SK-N-MC (cell line): ENCODE measurements around the gene CZIB.

Experiments used
- DNase-seq: peaks from one replicate; pipeline ENCODE4 v3.0.0-alpha.2; 2011; ENCODE audit warnings: low read depth, low spot score
- H3K27ac ChIP-seq: fragments of 200-600 bp; sonication (generic); 2 replicates; pipeline ENCODE4 v1.5.1; 2016; ENCODE audit warnings: mixed run types
- H3K36me3 ChIP-seq: fragments of 200-600 bp; sonication (generic); 2 replicates; pipeline ENCODE4 v1.6.1; 2017; ENCODE audit warnings: antibody characterized with exemption, low read length, mixed read lengths; ENCODE audit not compliant: insufficient read depth
- H3K4me3 ChIP-seq: fragments of 200-600 bp; sonication (generic); 2 replicates; pipeline ENCODE4 v1.5.1; 2016
- H3K9ac ChIP-seq: fragments of 200-600 bp; sonication (generic); 2 replicates; pipeline ENCODE4 v1.8.0; 2017; ENCODE audit warnings: mixed run types, mixed read lengths; ENCODE audit not compliant: insufficient read length
- H3K9me3 ChIP-seq: fragments of 200-600 bp; sonication (generic); 2 replicates; pipeline ENCODE4 v1.6.1; 2017; ENCODE audit warnings: low read depth, mild to moderate bottlenecking, antibody characterized with exemption, low read length, moderate library complexity, mixed read lengths
- EZH2 ChIP-seq: fragments of 200-600 bp; sonication (generic); IDR thresholded peaks from one replicate; pipeline ENCODE4 v1.6.1; 2017; ENCODE audit warnings: antibody characterized with exemption
- FOXP2 ChIP-seq: optimal IDR thresholded peaks from 2 replicates; pipeline ENCODE3; 2011; ENCODE audit warnings: mild to moderate bottlenecking, moderate library complexity; ENCODE audit not compliant: insufficient read depth; ENCODE audit errors: extremely low read length, control extremely low read depth
- POLR2AphosphoS5 ChIP-seq: IDR thresholded peaks from 2 replicates; pipeline ENCODE4 v1.6.1; 2012; ENCODE audit warnings: mild to moderate bottlenecking, low read depth, low read length, borderline replicate concordance

The CZIB gene

GRCh38 chr1:53246261-53247134 lies 26.1 kb upstream of the CZIB start:
- Histone ChIP-seq H3K9me3 (no peaks in the 10 kb centered on the region), H3K4me3 (no peak overlapping the region), H3K9ac (no peak overlapping the region), H3K27ac (no peak overlapping the region), H3K36me3 (peaks cover 32% of the 10 kb centered on the region)
- TF ChIP-seq POLR2AphosphoS5 (no peak), EZH2 (no peak), FOXP2 (no peak)
- no peak for DNase-seq

- TF ChIP-seq EZH2 (no peak), FOXP2 (no peak), POLR2AphosphoS5 (no peak)
- H3K9me3 ChIP-seq, result no peaks in the 10 kb centered on the region
- no peak overlapping the region for H3K9ac ChIP-seq
- peaks cover 19% of the 10 kb centered on the region for H3K36me3 ChIP-seq
- no peak overlapping the region for H3K4me3 ChIP-seq
- H3K27ac ChIP-seq, result no peak overlapping the region
- no peak for DNase-seq
These were observed 23.7 kb upstream of the CZIB start for GRCh38 chr1:53244141-53244540.

GRCh38 chr1:53242381-53242780 lies 21.9 kb upstream of the CZIB start:
- DNase-seq, result no peak
- no peak overlapping the region for H3K9ac ChIP-seq
- peaks cover 15% of the 10 kb centered on the region for H3K36me3 ChIP-seq
- H3K4me3 ChIP-seq, result no peak overlapping the region
- TF ChIP-seq FOXP2, result no peak
- no peak overlapping the region for H3K27ac ChIP-seq
- H3K9me3 ChIP-seq, result no peaks in the 10 kb centered on the region

- Histone ChIP-seq H3K27ac (no peak overlapping the region), H3K4me3 (no peak overlapping the region), H3K36me3 (peaks cover 13% of the 10 kb centered on the region), H3K9me3 (no peaks in the 10 kb centered on the region), H3K9ac (no peak overlapping the region)
- no peak for DNase-seq
- no peak for TF ChIP-seq EZH2
- no peak for TF ChIP-seq POLR2AphosphoS5
- TF ChIP-seq FOXP2, result no peak
These were observed 21.4 kb upstream of the CZIB start for GRCh38 chr1:53241828-53242227.

- Histone ChIP-seq H3K9me3 (no peaks in the 10 kb centered on the region), H3K27ac (peak within 1 kb of the TSS; percentile 47; the same call in 1 of the 2 replicates), H3K36me3 (peaks cover 29% of the 10 kb centered on the region)
These were observed 18.0 kb upstream of the CZIB start, which contains the start of gene MAGOH for GRCh38 chr1:53238197-53239155. TSS of gene MAGOH (minus strand) at chr1:53238518. CDS start at chr1:53238448, 70 bp downstream.

GRCh38 chr1:53237638-53238037 lies 17.2 kb upstream of the CZIB start:
- H3K36me3 ChIP-seq, result peaks cover 37% of the 10 kb centered on the region
- DNase-seq, result no peak
- H3K9me3 ChIP-seq, result no peaks in the 10 kb centered on the region
- H3K4me3 ChIP-seq, result peak overlapping the region; percentile 95
- peak overlapping the region; percentile 96 for H3K9ac ChIP-seq
- no peak overlapping the region for H3K27ac ChIP-seq
- no peak for TF ChIP-seq POLR2AphosphoS5
- TF ChIP-seq FOXP2, result no peak
- TF ChIP-seq EZH2, result no peak

More at GRCh38 chr1:53238197-53239155, 18.0 kb upstream of the CZIB start, which contains the start of gene MAGOH:
- Histone ChIP-seq H3K9ac (peak within 1 kb of the TSS; percentile 96), H3K4me3 (peak within 1 kb of the TSS; percentile 95)
- peak; percentile 61 for DNase-seq
- peak; percentile 96 for TF ChIP-seq POLR2AphosphoS5
- TF ChIP-seq FOXP2, result peak; percentile 95
- TF ChIP-seq EZH2, result no peak

- H3K9ac ChIP-seq, result peak overlapping the region; percentile 92
- TF ChIP-seq POLR2AphosphoS5 (no peak), FOXP2 (no peak), EZH2 (no peak)
- no peak overlapping the region; the same call in 1 of the 2 replicates for H3K27ac ChIP-seq
- H3K4me3 ChIP-seq, result peak overlapping the region; percentile 95
- no peaks in the 10 kb centered on the region for H3K9me3 ChIP-seq
- DNase-seq, result no peak
- H3K36me3 ChIP-seq, result peaks cover 7% of the 10 kb centered on the region; the same call in 1 of the 2 replicates
These were observed 490 bp upstream of the CZIB start for GRCh38 chr1:53220962-53221286.

GRCh38 chr1:53219711-53220110 lies 723 bp downstream of the CZIB start:
- Histone ChIP-seq H3K9me3 (no peaks in the 10 kb centered on the region), H3K9ac (peak overlapping the region; percentile 92), H3K36me3 (peaks cover 12% of the 10 kb centered on the region; the same call in 1 of the 2 replicates), H3K4me3 (peak overlapping the region; percentile 95), H3K27ac (0 out of 2 replicates have a peak overlapping the region, but pooled peaks have one; percentile 26)
- no peak for DNase-seq
- no peak for TF ChIP-seq POLR2AphosphoS5
- TF ChIP-seq FOXP2, result no peak
- TF ChIP-seq EZH2, result no peak
